Stimulated activated CD4-positive, alpha-beta T cell treated with anti-CD3 and anti-CD28 coated beads, Interleukin-1b, Interleukin-23, amount 100 ng/mL, for 24 hours (primary cell): ENCODE results near the gene FAM13B.

ENCODE experiments used
- DNase-seq, 4 experiments: peaks; one replicate each; pipeline ENCODE4 v3.0.0-alpha.2; 2020; ENCODE audit warnings: low read depth in 4 of 4, low spot score in 1 of 4

Gene FAM13B

GRCh38 chr5:137901011-137901817 is 131.7 kb downstream of the FAM13B start:
- DNase-seq = no peak

DNA sequence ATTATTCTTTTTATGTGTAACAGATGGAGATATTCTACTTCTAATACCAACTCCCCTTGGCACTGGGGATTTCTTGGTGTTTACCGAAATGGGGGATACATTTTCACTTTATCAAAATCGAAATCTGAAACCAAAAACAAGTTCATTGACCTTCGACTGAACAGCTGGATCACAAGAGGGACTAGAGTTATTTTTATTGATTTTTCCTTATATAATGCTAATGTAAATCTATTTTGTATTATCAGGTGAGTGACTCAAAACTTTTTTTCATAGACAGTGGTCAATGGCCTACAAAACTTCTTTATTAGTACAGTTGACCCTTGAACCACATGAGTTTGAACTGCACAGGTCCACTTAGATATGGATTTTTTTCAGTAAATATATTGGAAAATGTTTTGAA is 133.4 kb downstream of the FAM13B start:
- DNase-seq = no peak

DNA sequence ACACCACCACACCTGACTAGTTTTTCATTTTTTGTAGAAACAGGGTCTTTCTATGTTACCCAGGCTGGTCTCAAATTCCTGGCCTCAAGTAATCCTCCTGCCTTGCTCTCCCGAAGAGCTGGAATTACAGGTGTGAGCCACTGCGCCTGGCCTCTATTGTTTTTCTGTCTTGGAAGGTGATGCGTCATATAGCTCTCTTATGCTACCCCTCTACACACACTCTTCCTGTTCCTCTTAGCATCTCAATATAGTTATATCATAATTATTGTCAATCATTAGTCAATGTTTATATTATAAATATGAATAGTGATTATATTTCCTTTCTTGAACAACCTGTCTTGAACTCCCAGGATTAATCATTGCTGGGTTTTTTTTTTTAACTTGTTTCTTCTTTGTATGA is 136.3 kb downstream of the FAM13B start:
- no peak for DNase-seq

GRCh38 chr5:137894586-137894985 is 138.3 kb downstream of the FAM13B start:
- DNase-seq = no peak

- no peak for DNase-seq
These were observed 141.0 kb downstream of the FAM13B start for GRCh38 chr5:137891849-137892248.

- DNase-seq = no peak
These were observed 142.0 kb downstream of the FAM13B start for GRCh38 chr5:137890845-137891244.

GRCh38 chr5:137888863-137889759 is 143.8 kb downstream of the FAM13B start, which contains the start of gene PKD2L2:
TSS of gene PKD2L2 (plus strand) at chr5:137889457. CDS start at chr5:137889492, 35 bp downstream.
- DNase-seq = peak; percentile 51 to 81 (median 66)

DNA sequence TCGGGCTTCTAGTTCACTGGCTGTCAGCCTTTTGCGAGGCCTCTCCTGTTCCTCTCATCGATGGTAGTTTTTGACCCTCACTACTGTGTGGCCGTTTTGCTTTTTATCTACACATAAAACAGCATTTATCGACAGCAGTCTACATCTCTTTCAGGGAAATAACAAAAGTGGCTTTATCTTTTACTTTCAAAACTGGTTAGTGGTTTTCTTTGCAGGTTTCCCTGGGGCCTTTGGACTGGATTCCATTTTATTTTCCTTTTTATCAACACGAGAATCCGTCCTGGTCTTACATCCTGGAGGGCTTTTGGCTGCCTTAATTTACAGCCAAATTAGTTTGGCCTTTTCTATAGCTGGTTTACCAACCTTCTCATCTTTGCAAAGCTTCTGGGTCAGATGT is 144.4 kb downstream of the FAM13B start:
- no peak for DNase-seq
